Liver (tissue), 3 donors: Measurements from ENCODE around the gene ZMYND11.

Experiments used
- ATF3 ChIP-seq: IDR thresholded peaks from 2 replicates; pipeline ENCODE4 v1.6.1; 2016; ENCODE audit warnings: antibody characterized with exemption
- CTCF ChIP-seq: fragments of 150-350 bp; IDR thresholded peaks from 2 replicates; pipeline ENCODE4 v1.5.1; 2017; ENCODE audit warnings: improper control_type of control experiment, low read depth, low read length; ENCODE audit not compliant: missing input control
- EGR1 ChIP-seq, 2 donors: IDR thresholded peaks; 2 replicates each; pipeline ENCODE4 v1.6.1; 2016 to 2018; ENCODE audit warnings: antibody characterized with exemption in 2 of 2, low read depth in 2 of 2
- GABPA ChIP-seq, 2 donors: IDR thresholded peaks in 1 of 2; conservative IDR thresholded peaks in 1 of 2; 2 replicates each; pipeline ENCODE4 v1.6.1; 2016; ENCODE audit warnings: antibody characterized with exemption in 2 of 2, mild to moderate bottlenecking in 1 of 2, moderate library complexity in 1 of 2
- HNF4A ChIP-seq, 2 donors: conservative IDR thresholded peaks; 2 replicates each; pipeline ENCODE4 v1.6.1; 2016; ENCODE audit warnings: antibody characterized with exemption in 2 of 2, mild to moderate bottlenecking in 2 of 2
- MAX ChIP-seq: IDR thresholded peaks from 2 replicates; pipeline ENCODE4 v1.6.1; 2016; ENCODE audit warnings: antibody characterized with exemption
- RAD21 ChIP-seq, 2 donors: IDR thresholded peaks; 2 replicates each; pipeline ENCODE4 v1.6.1; 2016; ENCODE audit warnings: antibody characterized with exemption in 2 of 2, mild to moderate bottlenecking in 2 of 2
- REST ChIP-seq: IDR thresholded peaks from 2 replicates; pipeline ENCODE4 v1.6.1; 2016; ENCODE audit warnings: antibody characterized with exemption, mild to moderate bottlenecking
- RXRA ChIP-seq, 2 donors: IDR thresholded peaks; 2 replicates each; pipeline ENCODE4 v1.6.1; 2017 to 2018; ENCODE audit warnings: antibody characterized with exemption in 2 of 2, mild to moderate bottlenecking in 1 of 2
- SP1 ChIP-seq: IDR thresholded peaks from 2 replicates; pipeline ENCODE4 v1.6.1; 2018; ENCODE audit warnings: antibody characterized with exemption, mild to moderate bottlenecking
- TAF1 ChIP-seq: conservative IDR thresholded peaks from 2 replicates; pipeline ENCODE4 v1.6.1; 2016; ENCODE audit warnings: antibody characterized with exemption, mild to moderate bottlenecking
- YY1 ChIP-seq: IDR thresholded peaks from 2 replicates; pipeline ENCODE4 v1.6.1; 2016; ENCODE audit warnings: antibody characterized with exemption, mild to moderate bottlenecking
- ZBTB33 ChIP-seq: IDR thresholded peaks from 2 replicates; pipeline ENCODE4 v1.6.1; 2016; ENCODE audit warnings: antibody characterized with exemption
- donor health status: healthy.
- donor health status: healthy.

- TF ChIP-seq CTCF: no peak
- TF ChIP-seq GABPA (IDR thresholded peaks at IDR 0.05 in 1 of 2, conservative IDR thresholded peaks at IDR 0.05 in 1 of 2): no peak
- no peak for TF ChIP-seq HNF4A (conservative IDR thresholded peaks at IDR 0.05)
- TF ChIP-seq REST: no peak
- no peak for TF ChIP-seq YY1
- TF ChIP-seq TAF1: no peak
- TF ChIP-seq SP1: no peak
- TF ChIP-seq MAX: no peak
- no peak for TF ChIP-seq RXRA (IDR thresholded peaks at IDR 0.05)
- no peak for TF ChIP-seq ZBTB33
- no peak for TF ChIP-seq ATF3
- TF ChIP-seq EGR1 (IDR thresholded peaks at IDR 0.05; ENCODE audit: low read depth in 2 of 2): no peak
- TF ChIP-seq RAD21 (IDR thresholded peaks at IDR 0.05): no peak
Measured at GRCh38 chr10:244227-244626, 109.0 kb downstream of the ZMYND11 start.
